Breast epithelium (tissue), 4 donors: Measurements from ENCODE around the gene AXL. TPM values are rescaled to one million over a fixed set of nuclear protein-coding genes. Genes with fewer than 3 reads are reported as not detected.

Experiments
- DNase-seq, 2 donors: peaks; one replicate each; pipeline ENCODE4 v3.0.0-alpha.2; 2019; ENCODE audit warnings: low spot score in 2 of 2
- H3K27ac ChIP-seq, 2 donors: fragments of 200-600 bp; sonication (generic) in 1 of 2; one replicate each; pipeline ENCODE4 v1.5.1; 2016 to 2019; ENCODE audit warnings: mild to moderate bottlenecking in 1 of 2
- H3K27me3 ChIP-seq, 2 donors: fragments of 200-600 bp; sonication (generic) in 1 of 2; one replicate each; pipeline versions ENCODE4 v1.5.1 to v1.6.0; 2017 to 2019; ENCODE audit warnings: control low read depth in 1 of 2, mild to moderate bottlenecking in 1 of 2
- H3K36me3 ChIP-seq: fragments of 200-600 bp; one replicate; pipeline ENCODE4 v1.5.1; 2019
- H3K4me1 ChIP-seq, 2 donors: fragments of 200-600 bp; sonication (generic); one replicate each; pipeline ENCODE4 v1.5.1; 2016 to 2019; ENCODE audit warnings: control low read depth in 1 of 2
- H3K4me3 ChIP-seq, 3 donors: fragments of 200-600 bp; sonication (generic); 1 replicate in 2 of 3; 2 replicates in 1 of 3; pipeline ENCODE4 v1.5.1; 2016 to 2019; ENCODE audit warnings: mild to moderate bottlenecking in 3 of 3, moderate library complexity in 2 of 3
- H3K9me3 ChIP-seq, 2 donors: fragments of 200-600 bp; sonication (generic) in 1 of 2; one replicate each; pipeline ENCODE4 v1.5.1; 2016 to 2019; ENCODE audit warnings: control low read depth in 1 of 2
- POLR2A ChIP-seq: fragments of 450-650 bp; IDR thresholded peaks from one replicate; pipeline ENCODE4 v1.6.1; 2016; ENCODE audit warnings: antibody characterized with exemption, mild to moderate bottlenecking, moderate library complexity
- POLR2AphosphoS5 ChIP-seq, 3 donors: sonication (generic); formaldehyde crosslinking; IDR thresholded peaks; one replicate each; pipeline ENCODE4 v1.6.1; 2017; ENCODE audit warnings: antibody characterized with exemption in 3 of 3
- intact Hi-C: fragments of 100-400 bp; cut with DNase I; formaldehyde crosslinking; loops from one replicate; pipeline ENCODE4 v1.15.1; 2023; ENCODE audit warnings: low total_unique reads
- total RNA-seq, 3 donors: library from RNA; depleted of rRNA; stranded (reverse); fragments of >200 nt; gene quantifications; one replicate each; pipeline ENCODE4 v1.1.0, GENCODE V29; 2016
- TF ChIP-seq, protein P1 (sequence below), 3 donors: fragments of 450-650 bp; IDR thresholded peaks; one replicate each; pipeline ENCODE4 v1.5.1; 2016 to 2017; ENCODE audit warnings: antibody characterized with exemption in 3 of 3, mild to moderate bottlenecking in 3 of 3, moderate library complexity in 3 of 3

Gene AXL
- total RNA-seq, 3 donors from 2014 or later = 29.0 to 89.8 (median 36.4) TPM

- Histone ChIP-seq H3K4me3 (no peak overlapping the region), H3K36me3 (peaks cover 24% of the 10 kb centered on the region), H3K27me3 (no peaks in the 10 kb centered on the region), H3K4me1 (peaks cover 3 to 18% of the 10 kb centered on the region in 2 donors), H3K27ac (peak overlapping the region; percentile 96 to 98), H3K9me3 (no peaks in the 10 kb centered on the region)
- no peak for DNase-seq
- no peak for TF ChIP-seq POLR2AphosphoS5 (IDR thresholded peaks at IDR 0.05)
- TF ChIP-seq, protein P1, sequence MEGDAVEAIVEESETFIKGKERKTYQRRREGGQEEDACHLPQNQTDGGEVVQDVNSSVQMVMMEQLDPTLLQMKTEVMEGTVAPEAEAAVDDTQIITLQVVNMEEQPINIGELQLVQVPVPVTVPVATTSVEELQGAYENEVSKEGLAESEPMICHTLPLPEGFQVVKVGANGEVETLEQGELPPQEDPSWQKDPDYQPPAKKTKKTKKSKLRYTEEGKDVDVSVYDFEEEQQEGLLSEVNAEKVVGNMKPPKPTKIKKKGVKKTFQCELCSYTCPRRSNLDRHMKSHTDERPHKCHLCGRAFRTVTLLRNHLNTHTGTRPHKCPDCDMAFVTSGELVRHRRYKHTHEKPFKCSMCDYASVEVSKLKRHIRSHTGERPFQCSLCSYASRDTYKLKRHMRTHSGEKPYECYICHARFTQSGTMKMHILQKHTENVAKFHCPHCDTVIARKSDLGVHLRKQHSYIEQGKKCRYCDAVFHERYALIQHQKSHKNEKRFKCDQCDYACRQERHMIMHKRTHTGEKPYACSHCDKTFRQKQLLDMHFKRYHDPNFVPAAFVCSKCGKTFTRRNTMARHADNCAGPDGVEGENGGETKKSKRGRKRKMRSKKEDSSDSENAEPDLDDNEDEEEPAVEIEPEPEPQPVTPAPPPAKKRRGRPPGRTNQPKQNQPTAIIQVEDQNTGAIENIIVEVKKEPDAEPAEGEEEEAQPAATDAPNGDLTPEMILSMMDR (IDR thresholded peaks at IDR 0.05) = no peak
- TF ChIP-seq POLR2A = no peak
- intact Hi-C loops = loop anchor here (5.0 kb wide), 1 partner anchor 350 kb away; no protein-coding TSS in a partner anchor
Observed at GRCh38 chr19:41307090-41307875, 88.3 kb downstream of the AXL start.

DNA sequence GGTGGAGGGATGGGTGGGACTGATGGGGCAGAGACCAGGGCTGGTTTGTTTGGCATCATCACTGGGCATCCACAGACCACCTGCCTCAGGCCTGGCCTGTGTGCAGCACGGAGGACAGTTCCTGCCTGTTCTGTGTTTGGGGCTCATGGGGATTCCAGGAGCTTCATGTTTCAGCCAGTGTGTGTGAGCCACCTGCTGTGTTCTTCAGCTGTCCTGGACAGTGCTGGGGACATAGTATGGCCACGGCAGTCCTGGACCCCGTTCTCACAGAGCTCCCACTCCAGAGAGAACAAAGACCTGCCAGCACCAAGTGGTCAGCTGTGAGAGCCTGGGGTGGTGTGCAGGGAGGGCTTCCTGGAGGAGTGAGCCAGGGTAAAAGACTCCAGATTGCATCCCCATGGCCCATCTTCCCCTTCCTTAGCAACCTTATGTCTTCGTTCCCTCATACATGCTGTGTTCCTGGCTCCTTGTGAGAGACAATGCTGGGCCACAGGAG is 89.0 kb downstream of the AXL start:
- Histone ChIP-seq H3K27ac (peak overlapping the region; percentile 96 to 98), H3K36me3 (peaks cover 24% of the 10 kb centered on the region), H3K9me3 (no peaks in the 10 kb centered on the region), H3K4me1 (peaks cover 3 to 18% of the 10 kb centered on the region in 2 donors), H3K27me3 (no peaks in the 10 kb centered on the region), H3K4me3 (no peak overlapping the region)
- DNase-seq = no peak
- TF ChIP-seq, protein P1 (IDR thresholded peaks at IDR 0.05) = no peak
- TF ChIP-seq POLR2AphosphoS5 (IDR thresholded peaks at IDR 0.05) (no peak), POLR2A (no peak)
- intact Hi-C loops = loop anchor here (5.0 kb wide), 1 partner anchor 351 kb away; no protein-coding TSS in a partner anchor

DNA sequence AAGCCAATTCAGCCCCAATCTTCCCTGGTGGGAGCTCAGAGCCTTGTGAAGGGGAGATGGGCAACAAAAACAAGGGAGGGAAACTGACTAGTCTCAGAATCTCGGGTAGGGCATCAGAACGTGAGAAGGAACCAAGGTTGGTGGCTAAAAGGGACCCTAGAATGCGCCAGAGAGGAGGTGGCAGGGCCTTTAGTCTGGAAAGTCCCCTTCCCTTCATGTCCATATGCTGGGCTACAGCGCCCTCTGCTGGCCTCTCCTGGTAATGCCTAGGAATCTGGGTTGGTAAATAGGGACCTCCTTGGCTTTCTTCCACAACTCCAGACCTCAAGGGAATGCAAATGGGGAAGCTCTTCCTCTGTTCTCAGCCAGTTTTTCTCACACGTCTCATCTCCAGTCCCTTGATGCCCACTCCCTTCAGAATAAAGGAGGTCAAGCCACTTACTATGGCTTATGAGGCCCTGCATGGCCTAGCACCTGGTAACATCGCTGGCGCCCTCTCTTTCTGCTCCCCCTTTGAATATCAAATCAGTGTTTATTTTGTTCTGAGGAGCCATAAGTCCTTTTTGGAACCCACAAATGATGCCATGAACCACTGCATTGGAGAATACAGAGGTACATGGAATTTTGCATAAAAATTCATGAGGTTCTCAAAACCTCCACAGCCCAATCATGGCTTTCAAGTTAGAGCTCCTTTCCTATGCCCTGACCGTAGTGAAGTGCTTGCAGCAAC is 89.6 kb downstream of the AXL start:
- no peaks in the 10 kb centered on the region for H3K9me3 ChIP-seq
- H3K4me1 ChIP-seq = peaks cover 3 to 18% of the 10 kb centered on the region in 2 donors
- peaks cover 24% of the 10 kb centered on the region for H3K36me3 ChIP-seq
- H3K27me3 ChIP-seq = no peaks in the 10 kb centered on the region
- peak; percentile 92 to 97 for DNase-seq
- peak overlapping the region; percentile 74 to 94 (median 79) for H3K4me3 ChIP-seq
- TF ChIP-seq POLR2A (no peak), POLR2AphosphoS5 (IDR thresholded peaks at IDR 0.05) (peak; percentile 12 to 71 (median 71))
- TF ChIP-seq, protein P1 (IDR thresholded peaks at IDR 0.05) = peak; percentile 98 to 99 (median 98)
- intact Hi-C loops = loop anchor here (5.0 kb wide), 1 partner anchor 351 kb away; no protein-coding TSS in a partner anchor
- peak overlapping the region; percentile 96 to 98 for H3K27ac ChIP-seq

DNA sequence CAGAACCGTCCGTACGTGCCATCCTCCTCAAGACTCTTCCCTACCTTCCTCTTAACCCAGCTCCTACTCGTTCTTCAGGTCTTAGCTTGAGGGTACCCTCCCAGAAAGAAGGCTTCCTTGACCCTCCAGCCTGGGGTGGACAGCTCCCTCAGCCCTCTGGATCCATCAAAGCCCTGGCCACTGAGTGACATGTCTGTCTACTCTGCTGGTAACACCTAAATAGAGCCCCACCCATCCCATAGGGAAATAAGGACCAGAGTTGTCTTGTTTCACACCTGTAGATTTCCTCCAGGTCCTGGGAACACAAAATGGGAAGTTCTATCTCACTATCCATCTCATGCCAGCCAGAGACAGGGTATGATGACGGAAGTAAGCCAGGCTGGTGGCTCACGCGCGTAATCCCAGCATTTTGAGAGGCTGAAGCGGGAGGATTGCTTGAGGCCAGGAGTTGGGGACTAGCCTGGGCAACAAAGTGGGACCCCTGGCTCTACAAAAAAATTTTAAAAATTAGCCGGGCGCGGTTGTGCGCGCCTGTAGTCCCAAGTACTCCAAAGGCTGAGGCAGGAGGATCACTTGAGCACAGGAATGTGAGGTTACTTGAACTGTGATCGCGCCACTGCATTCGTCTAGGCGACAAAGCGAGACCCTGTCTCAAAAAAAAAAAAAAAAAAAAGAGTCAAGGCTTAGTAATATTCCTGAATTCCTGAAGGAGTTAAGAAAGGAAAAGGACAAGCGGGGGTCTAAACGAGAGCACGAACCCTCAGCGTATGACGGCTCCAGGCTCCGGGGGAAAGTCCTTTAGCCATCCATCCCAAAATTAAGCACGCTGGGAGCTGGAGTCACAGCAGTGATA is 90.4 kb downstream of the AXL start:
- H3K27ac ChIP-seq = peak overlapping the region; percentile 96 to 98
- intact Hi-C loops = loop anchor here (5.0 kb wide), 1 partner anchor 352 kb away; no protein-coding TSS in a partner anchor
- peaks cover 17% of the 10 kb centered on the region for H3K36me3 ChIP-seq
- no peak for DNase-seq
- H3K27me3 ChIP-seq = no peaks in the 10 kb centered on the region
- peaks cover 3 to 18% of the 10 kb centered on the region in 2 donors for H3K4me1 ChIP-seq
- no peak for TF ChIP-seq POLR2A
- TF ChIP-seq, protein P1 (IDR thresholded peaks at IDR 0.05) = peak in 1 of 3 donors; percentile 8
- TF ChIP-seq POLR2AphosphoS5 (IDR thresholded peaks at IDR 0.05) = no peak
- H3K4me3 ChIP-seq = peak overlapping the region; percentile 74 to 94 (median 79)
- no peaks in the 10 kb centered on the region for H3K9me3 ChIP-seq
